HEK293 (cell line): ENCODE data around the gene PRPF6.

Source experiments
- AEBP2 ChIP-seq: fragments of 450-650 bp; formaldehyde crosslinking; IDR thresholded peaks from 2 replicates; pipeline ENCODE4 v1.5.1; 2016; ENCODE audit warnings: missing biosample characterization, missing genetic modification characterization, borderline replicate concordance
- BCL11A ChIP-seq: fragments of 450-650 bp; formaldehyde crosslinking; IDR thresholded peaks from 2 replicates; pipeline ENCODE4 v1.5.1; 2016; ENCODE audit warnings: low read depth, missing biosample characterization, missing genetic modification characterization
- PATZ1 ChIP-seq: fragments of 450-650 bp; formaldehyde crosslinking; IDR thresholded peaks from 2 replicates; pipeline ENCODE4 v1.5.1; 2016; ENCODE audit warnings: missing biosample characterization, missing genetic modification characterization
- REST ChIP-seq: fragments of 450-650 bp; formaldehyde crosslinking; IDR thresholded peaks from 2 replicates; pipeline ENCODE4 v1.5.1; 2016; ENCODE audit warnings: missing biosample characterization, missing genetic modification characterization
- TCF7L2 ChIP-seq: IDR thresholded peaks from 2 replicates; pipeline ENCODE4 v1.6.1; 2011; ENCODE audit warnings: low read depth, mild to moderate bottlenecking, inconsistent platforms, low read length, moderate library complexity, borderline replicate concordance
- YY1 ChIP-seq: fragments of 450-650 bp; formaldehyde crosslinking; IDR thresholded peaks from 2 replicates; pipeline ENCODE4 v1.5.1; 2018; ENCODE audit warnings: missing biosample characterization, missing genetic modification characterization
- ZBTB11 ChIP-seq: fragments of 450-650 bp; formaldehyde crosslinking; conservative IDR thresholded peaks from 2 replicates; pipeline ENCODE4 v1.5.1; 2016; ENCODE audit warnings: low read depth, missing biosample characterization, missing genetic modification characterization
- ZBTB44 ChIP-seq: fragments of 450-650 bp; IDR thresholded peaks from 2 replicates; pipeline ENCODE4 v1.5.1; 2018; ENCODE audit warnings: missing biosample characterization, mild to moderate bottlenecking, missing genetic modification characterization
- ZBTB7A ChIP-seq: fragments of 450-650 bp; formaldehyde crosslinking; IDR thresholded peaks from 2 replicates; pipeline ENCODE4 v1.5.1; 2016; ENCODE audit warnings: low read depth, missing biosample characterization, missing genetic modification characterization
- ZFP37 ChIP-seq: fragments of 450-650 bp; formaldehyde crosslinking; IDR thresholded peaks from 2 replicates; pipeline ENCODE4 v1.5.1; 2016; ENCODE audit warnings: missing biosample characterization, missing genetic modification characterization
- ZNF114 ChIP-seq: fragments of 450-650 bp; formaldehyde crosslinking; IDR thresholded peaks from 2 replicates; pipeline ENCODE4 v1.5.0; 2017; ENCODE audit warnings: missing biosample characterization, missing genetic modification characterization
- ZNF202 ChIP-seq: fragments of 450-650 bp; formaldehyde crosslinking; IDR thresholded peaks from 2 replicates; pipeline ENCODE4 v1.5.1; 2016; ENCODE audit warnings: missing biosample characterization, missing genetic modification characterization, borderline replicate concordance
- ZNF324 ChIP-seq: fragments of 450-650 bp; formaldehyde crosslinking; IDR thresholded peaks from 2 replicates; pipeline ENCODE4 v1.5.1; 2016; ENCODE audit warnings: missing biosample characterization, missing genetic modification characterization
- ZNF37A ChIP-seq: fragments of 450-650 bp; IDR thresholded peaks from 2 replicates; pipeline ENCODE4 v1.5.1; 2018; ENCODE audit warnings: missing biosample characterization, missing genetic modification characterization
- ZNF394 ChIP-seq: fragments of 450-650 bp; formaldehyde crosslinking; IDR thresholded peaks from 2 replicates; pipeline ENCODE4 v1.5.1; 2016; ENCODE audit warnings: missing biosample characterization, missing genetic modification characterization, mild to moderate bottlenecking, moderate library complexity, borderline replicate concordance
- ZNF561 ChIP-seq: fragments of 450-650 bp; IDR thresholded peaks from 2 replicates; pipeline ENCODE4 v1.5.1; 2018; ENCODE audit warnings: missing biosample characterization, missing genetic modification characterization, borderline replicate concordance
- ZNF629 ChIP-seq: fragments of 450-650 bp; formaldehyde crosslinking; IDR thresholded peaks from 2 replicates; pipeline ENCODE4 v1.5.1; 2017; ENCODE audit warnings: missing biosample characterization, missing genetic modification characterization

The PRPF6 gene

GRCh38 chr20:64038565-64039292 is 57.8 kb downstream of the PRPF6 start (continued):
- peak; percentile 70; the same call in 1 of the 2 replicates for TF ChIP-seq ZBTB7A (tag by site-specific recombination)
- no peak for TF ChIP-seq ZFP37 (tag by site-specific recombination)
- peak; percentile 88 for TF ChIP-seq PATZ1
- TF ChIP-seq ZBTB11 (tag by site-specific recombination): peak; percentile 56; the same call in 1 of the 2 replicates
- no peak for TF ChIP-seq TCF7L2
- no peak for TF ChIP-seq ZNF202 (tag by site-specific recombination)
- no peak for TF ChIP-seq ZNF114 (tag by site-specific recombination)
- TF ChIP-seq ZNF629 (tag by site-specific recombination): 0 out of 2 replicates have a peak, but pooled peaks have one; percentile 18
- TF ChIP-seq BCL11A (tag by site-specific recombination): 0 out of 2 replicates have a peak, but pooled peaks have one; percentile 48
- no peak for TF ChIP-seq REST (tag by site-specific recombination)
- TF ChIP-seq AEBP2 (tag by site-specific recombination): no peak
- TF ChIP-seq YY1 (tag by site-specific recombination): 0 out of 2 replicates have a peak, but pooled peaks have one; percentile 10
- peak; percentile 65; the same call in 1 of the 2 replicates for TF ChIP-seq ZNF561
- 0 out of 2 replicates have a peak, but pooled peaks have one; percentile 17 for TF ChIP-seq ZBTB44 (tag by site-specific recombination)
- TF ChIP-seq ZNF394: peak; percentile 51; the same call in 1 of the 2 replicates
- TF ChIP-seq ZNF324 (tag by site-specific recombination): no peak
- TF ChIP-seq ZNF37A (tag by site-specific recombination): no peak
- TF ChIP-seq, all 188 proteins: peak for 52
